PFSK-1 (cell line): Measurements from ENCODE around the gene INPP4A.

ENCODE experiments used
- FOXP2 ChIP-seq: optimal IDR thresholded peaks from 2 replicates; pipeline ENCODE3; 2011; ENCODE audit warnings: borderline replicate concordance, control low read depth, inconsistent platforms; ENCODE audit not compliant: insufficient read depth; ENCODE audit errors: extremely low read length, extremely low read depth
- POLR2AphosphoS5 ChIP-seq: IDR thresholded peaks from 2 replicates; pipeline ENCODE4 v1.6.1; 2012; ENCODE audit warnings: low read depth, mild to moderate bottlenecking, control low read depth, low read length, moderate library complexity
- SIN3A ChIP-seq: IDR thresholded peaks from 2 replicates; pipeline ENCODE4 v1.6.1; 2012; ENCODE audit warnings: mild to moderate bottlenecking, low read length, moderate library complexity, borderline replicate concordance; ENCODE audit not compliant: insufficient read depth
- TAF1 ChIP-seq: IDR thresholded peaks from 2 replicates; pipeline ENCODE4 v1.6.1; 2012; ENCODE audit warnings: low read length, control low read depth, borderline replicate concordance; ENCODE audit not compliant: insufficient read depth
- TF ChIP-seq, protein P1 (sequence below), 2 experiments: IDR thresholded peaks; 2 replicates each; pipeline versions ENCODE4 v1.6.1 to v1.8.0; 2011 to 2012; ENCODE audit warnings: low read depth in 2 of 2, low read length in 2 of 2, control low read depth in 1 of 2, inconsistent platforms in 1 of 2, mild to moderate bottlenecking in 1 of 2, moderate library complexity in 1 of 2; ENCODE audit not compliant: insufficient read depth in 1 of 2

The INPP4A gene

DNA sequence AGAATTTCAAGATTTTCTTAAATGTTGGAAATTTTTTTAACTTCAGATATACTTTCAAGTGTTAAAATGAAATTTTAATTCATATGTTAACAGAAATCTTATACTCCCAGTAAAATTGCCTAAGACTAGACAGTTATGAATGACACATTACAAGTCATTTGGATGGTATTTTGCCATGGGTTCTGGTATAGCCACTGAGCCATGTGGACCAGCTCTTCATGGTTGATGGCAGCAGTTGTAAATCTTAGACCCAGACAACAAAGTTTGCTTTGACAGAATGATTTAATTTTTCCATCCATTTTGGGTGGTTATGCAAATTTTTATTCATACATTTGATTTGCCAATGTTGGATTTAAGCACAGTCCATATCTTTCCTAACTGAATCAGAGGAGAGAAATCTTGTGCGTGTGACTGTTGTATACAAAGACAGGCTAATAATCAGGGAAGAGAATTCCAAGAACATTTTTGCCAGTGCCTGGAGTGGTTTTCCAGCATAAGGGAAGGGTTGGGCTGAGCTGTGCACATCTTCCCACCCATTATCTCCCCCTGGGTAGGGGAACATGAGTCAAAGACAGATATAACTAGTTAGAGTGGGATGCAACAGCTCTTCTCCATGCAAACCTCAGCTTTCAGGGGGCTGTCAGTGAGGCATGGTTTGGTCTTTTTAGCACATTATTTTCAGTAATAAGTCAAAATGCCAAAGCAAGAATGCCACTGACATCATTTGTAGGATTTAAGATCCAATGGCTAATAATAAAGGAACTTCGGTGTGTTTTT is 28.1 kb upstream of the INPP4A start:
- TF ChIP-seq, protein P1, sequence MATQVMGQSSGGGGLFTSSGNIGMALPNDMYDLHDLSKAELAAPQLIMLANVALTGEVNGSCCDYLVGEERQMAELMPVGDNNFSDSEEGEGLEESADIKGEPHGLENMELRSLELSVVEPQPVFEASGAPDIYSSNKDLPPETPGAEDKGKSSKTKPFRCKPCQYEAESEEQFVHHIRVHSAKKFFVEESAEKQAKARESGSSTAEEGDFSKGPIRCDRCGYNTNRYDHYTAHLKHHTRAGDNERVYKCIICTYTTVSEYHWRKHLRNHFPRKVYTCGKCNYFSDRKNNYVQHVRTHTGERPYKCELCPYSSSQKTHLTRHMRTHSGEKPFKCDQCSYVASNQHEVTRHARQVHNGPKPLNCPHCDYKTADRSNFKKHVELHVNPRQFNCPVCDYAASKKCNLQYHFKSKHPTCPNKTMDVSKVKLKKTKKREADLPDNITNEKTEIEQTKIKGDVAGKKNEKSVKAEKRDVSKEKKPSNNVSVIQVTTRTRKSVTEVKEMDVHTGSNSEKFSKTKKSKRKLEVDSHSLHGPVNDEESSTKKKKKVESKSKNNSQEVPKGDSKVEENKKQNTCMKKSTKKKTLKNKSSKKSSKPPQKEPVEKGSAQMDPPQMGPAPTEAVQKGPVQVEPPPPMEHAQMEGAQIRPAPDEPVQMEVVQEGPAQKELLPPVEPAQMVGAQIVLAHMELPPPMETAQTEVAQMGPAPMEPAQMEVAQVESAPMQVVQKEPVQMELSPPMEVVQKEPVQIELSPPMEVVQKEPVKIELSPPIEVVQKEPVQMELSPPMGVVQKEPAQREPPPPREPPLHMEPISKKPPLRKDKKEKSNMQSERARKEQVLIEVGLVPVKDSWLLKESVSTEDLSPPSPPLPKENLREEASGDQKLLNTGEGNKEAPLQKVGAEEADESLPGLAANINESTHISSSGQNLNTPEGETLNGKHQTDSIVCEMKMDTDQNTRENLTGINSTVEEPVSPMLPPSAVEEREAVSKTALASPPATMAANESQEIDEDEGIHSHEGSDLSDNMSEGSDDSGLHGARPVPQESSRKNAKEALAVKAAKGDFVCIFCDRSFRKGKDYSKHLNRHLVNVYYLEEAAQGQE (IDR thresholded peaks at IDR 0.05; ENCODE audit: insufficient read depth in 1 of 2, low read depth in 2 of 2, low read length in 2 of 2), result no peak
- TF ChIP-seq FOXP2, result no peak
- TF ChIP-seq POLR2AphosphoS5, result no peak
- no peak for TF ChIP-seq SIN3A
- no peak for TF ChIP-seq TAF1

DNA sequence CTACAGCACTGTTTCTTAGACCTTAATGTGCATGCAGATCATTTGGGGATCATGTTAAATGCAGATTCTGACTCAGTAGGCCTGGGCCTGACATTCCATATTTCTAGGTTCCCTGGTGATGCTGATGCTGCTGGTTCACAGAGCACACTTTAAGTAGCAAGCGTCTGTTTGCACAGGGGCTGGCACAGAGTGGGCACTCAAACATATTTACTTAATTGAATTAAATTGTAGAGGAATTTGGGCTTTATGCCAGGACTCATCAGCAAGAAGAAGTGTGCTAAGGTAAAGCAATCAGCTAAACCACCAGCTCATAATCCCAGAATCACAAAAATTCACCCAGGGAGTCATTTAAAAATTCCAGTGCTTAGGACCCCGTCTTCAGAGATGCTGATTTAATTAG is 25.1 kb upstream of the INPP4A start:
- TF ChIP-seq SIN3A (no peak), FOXP2 (no peak), TAF1 (no peak), POLR2AphosphoS5 (no peak)
- TF ChIP-seq, protein P1 (IDR thresholded peaks at IDR 0.05; ENCODE audit: insufficient read depth in 1 of 2, low read depth in 2 of 2, low read length in 2 of 2), result no peak

DNA sequence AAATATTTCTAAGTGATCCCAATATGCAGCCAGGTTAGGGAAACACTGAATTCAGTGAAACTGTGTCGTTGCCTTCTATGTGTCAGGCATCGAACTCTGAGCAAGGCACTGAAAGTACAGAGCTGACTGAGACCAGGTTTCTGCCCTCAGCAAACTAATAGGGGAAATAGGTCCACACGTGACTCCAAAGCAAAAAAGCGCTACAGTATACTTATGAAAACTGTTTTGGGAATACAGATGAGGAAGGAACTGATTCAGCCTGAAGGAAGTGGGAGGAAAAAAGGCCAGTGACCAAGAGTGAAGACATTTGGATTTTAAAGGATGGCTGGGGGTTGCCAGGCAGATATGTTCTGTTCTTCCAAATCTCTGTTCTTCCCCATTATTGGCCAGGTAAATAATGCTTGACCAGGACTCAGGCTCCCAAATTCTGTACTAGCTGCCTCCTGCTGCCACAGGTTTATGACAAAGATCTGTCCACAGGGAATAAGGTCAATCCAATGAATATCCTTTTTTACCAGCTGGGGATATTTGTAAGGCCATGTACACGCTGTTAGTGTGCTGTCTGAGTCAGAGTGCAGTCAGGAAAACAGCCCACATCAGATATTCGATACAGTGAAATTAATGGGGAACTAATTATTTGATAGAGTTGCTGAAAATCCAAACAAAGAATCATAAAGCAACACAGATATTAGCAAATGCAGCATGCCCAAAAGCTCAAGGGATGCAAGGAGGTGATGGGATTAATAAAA is 24.5 kb upstream of the INPP4A start:
- no peak for TF ChIP-seq SIN3A
- TF ChIP-seq FOXP2, result no peak
- TF ChIP-seq TAF1, result no peak
- no peak for TF ChIP-seq POLR2AphosphoS5

DNA sequence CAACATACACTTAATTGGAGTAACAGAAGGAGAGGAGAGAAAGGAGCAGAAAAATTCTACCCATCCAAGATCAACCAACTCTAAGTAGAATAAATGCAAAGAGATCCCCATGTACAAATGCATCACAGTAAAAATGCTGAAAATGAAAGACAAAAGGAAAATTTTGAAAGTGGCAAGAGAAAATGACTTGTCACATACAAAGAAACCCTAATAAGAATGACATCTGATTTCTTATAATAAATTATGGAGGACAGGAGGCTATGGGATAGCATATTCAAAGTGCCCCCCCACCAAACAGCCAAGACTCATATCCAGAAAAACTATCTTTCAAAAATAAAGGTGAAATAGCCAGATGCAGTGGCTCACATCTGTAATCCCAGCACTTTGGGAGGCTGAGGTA is 22.2 kb upstream of the INPP4A start:
- TF ChIP-seq, protein P1 (IDR thresholded peaks at IDR 0.05; ENCODE audit: insufficient read depth in 1 of 2, low read depth in 2 of 2, low read length in 2 of 2), result no peak
- no peak for TF ChIP-seq POLR2AphosphoS5
- no peak for TF ChIP-seq SIN3A
- no peak for TF ChIP-seq TAF1

DNA sequence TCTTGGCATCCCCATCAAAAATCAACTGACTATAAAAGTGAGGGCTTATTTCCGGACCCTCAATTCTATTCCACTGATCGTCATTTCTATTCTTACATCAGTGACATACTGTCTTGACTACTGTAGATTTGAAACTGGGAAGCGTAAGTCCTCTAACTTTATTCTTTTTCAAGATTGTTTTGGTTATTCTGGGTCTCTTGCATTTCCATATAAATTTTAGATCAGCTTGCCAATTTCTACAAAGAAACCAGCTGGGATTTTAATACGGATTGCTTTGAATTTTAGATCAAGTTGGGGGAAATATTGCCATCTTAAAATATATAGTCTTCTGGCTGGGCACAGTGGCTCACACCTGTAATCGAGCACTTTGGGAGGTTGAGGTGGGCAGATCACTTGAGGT is 17.9 kb upstream of the INPP4A start:
- no peak for TF ChIP-seq POLR2AphosphoS5
- no peak for TF ChIP-seq TAF1
- no peak for TF ChIP-seq SIN3A

DNA sequence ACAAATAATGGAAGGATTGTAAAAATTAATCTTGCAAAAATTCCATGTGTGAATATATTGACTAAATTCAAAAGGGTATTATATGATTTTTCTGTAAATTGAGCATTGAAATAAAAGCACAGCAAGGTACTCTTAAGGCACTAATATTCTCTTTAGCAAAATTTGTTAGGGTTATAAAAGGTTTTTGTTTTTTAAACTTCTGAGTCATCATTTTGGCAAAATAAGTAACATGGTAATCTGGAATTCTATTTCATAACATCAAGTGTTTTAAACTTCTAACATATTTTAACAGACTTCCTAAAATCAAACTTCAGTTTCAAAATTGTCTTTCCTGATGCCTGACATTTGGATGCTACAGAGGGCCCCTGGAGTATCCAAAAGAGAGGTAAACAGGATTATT is 12.5 kb upstream of the INPP4A start:
- no peak for TF ChIP-seq POLR2AphosphoS5
- no peak for TF ChIP-seq FOXP2
- TF ChIP-seq TAF1, result no peak
- TF ChIP-seq SIN3A, result no peak
- TF ChIP-seq, protein P1 (IDR thresholded peaks at IDR 0.05; ENCODE audit: insufficient read depth in 1 of 2, low read depth in 2 of 2, low read length in 2 of 2), result no peak
